HUES6 (cell line): ENCODE measurements around the gene RGS3.

Experiments
- H3K27ac ChIP-seq: 2 replicates; pipeline ENCODE4 v1.7.0; 2013; ENCODE audit warnings: low read depth, mild to moderate bottlenecking, low read length, inconsistent platforms
- H3K27me3 ChIP-seq: 2 replicates; pipeline ENCODE4 v1.6.1; 2013; ENCODE audit warnings: low read length; ENCODE audit not compliant: control insufficient read depth, insufficient read depth
- H3K36me3 ChIP-seq: 2 replicates; pipeline ENCODE4 v1.6.1; 2013; ENCODE audit warnings: low read length; ENCODE audit not compliant: control insufficient read depth, insufficient read depth
- H3K4me1 ChIP-seq: 2 replicates; pipeline ENCODE4 v1.6.1; 2013; ENCODE audit warnings: low read length; ENCODE audit not compliant: control insufficient read depth, insufficient read depth
- H3K4me3 ChIP-seq: 2 replicates; pipeline ENCODE4 v1.5.1; 2013; ENCODE audit warnings: low read depth, low read length
- H3K9ac ChIP-seq: one replicate; pipeline ENCODE4 v1.6.1; 2013; ENCODE audit warnings: mild to moderate bottlenecking, low read length
- H3K9me3 ChIP-seq: 2 replicates; pipeline ENCODE4 v1.6.1; 2013; ENCODE audit warnings: low read depth, low read length; ENCODE audit not compliant: control insufficient read depth, insufficient read depth

RGS3 gene

DNA sequence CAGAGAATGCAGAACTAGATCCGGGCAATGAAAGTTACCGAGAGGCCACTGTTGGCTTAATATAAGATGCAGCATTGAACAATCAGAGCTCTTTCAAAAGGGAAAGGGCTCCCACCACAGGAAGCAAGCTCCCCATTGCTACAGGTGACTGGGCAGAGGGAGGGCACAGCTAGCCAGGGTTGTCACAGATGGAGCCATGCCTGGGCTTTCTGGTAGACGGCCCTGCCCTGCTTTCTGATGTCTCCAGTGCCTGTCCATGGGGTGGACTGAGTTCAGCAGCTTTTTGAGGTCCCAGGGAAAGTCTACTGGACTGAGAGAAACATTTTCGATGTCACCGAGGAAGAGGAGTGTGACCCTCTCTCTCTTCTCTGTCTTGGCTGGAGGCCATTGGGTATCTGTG, 14.1 kb downstream of the RGS3 start:
- Histone ChIP-seq H3K4me3 (no peak overlapping the region), H3K9ac (no peak overlapping the region), H3K27ac (no peak overlapping the region), H3K9me3 (no peaks in the 10 kb centered on the region), H3K4me1 (peaks cover 11% of the 10 kb centered on the region; the same call in 1 of the 2 replicates), H3K27me3 (no peaks in the 10 kb centered on the region), H3K36me3 (no peaks in the 10 kb centered on the region)

DNA sequence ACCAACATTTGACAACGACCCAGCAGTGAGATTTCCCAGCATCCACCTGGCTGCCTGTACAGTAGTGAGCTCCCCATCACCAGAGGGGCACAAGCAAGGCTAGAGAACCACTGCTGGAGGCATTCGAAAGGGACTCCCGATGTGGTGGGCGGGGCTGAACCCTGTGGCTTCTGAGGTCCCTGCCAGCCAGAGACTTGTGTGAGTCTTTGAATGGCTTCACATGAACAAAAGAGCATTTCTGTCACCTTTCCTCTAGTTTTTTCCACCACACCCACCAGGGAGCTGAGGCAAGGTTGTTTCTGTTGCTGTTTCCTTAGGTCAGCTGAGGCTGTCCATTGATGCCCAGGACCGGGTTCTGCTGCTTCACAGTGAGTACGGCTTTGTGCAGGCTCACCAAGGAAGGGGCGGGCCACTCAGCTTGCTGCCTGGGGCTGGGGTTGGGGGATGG, 15.7 kb downstream of the RGS3 start:
- no peak overlapping the region for H3K9ac ChIP-seq
- H3K4me1 ChIP-seq: peaks cover 11% of the 10 kb centered on the region; the same call in 1 of the 2 replicates
- H3K36me3 ChIP-seq: no peaks in the 10 kb centered on the region
- H3K9me3 ChIP-seq: no peaks in the 10 kb centered on the region
- no peaks in the 10 kb centered on the region for H3K27me3 ChIP-seq
- no peak overlapping the region for H3K4me3 ChIP-seq
- no peak overlapping the region for H3K27ac ChIP-seq

DNA sequence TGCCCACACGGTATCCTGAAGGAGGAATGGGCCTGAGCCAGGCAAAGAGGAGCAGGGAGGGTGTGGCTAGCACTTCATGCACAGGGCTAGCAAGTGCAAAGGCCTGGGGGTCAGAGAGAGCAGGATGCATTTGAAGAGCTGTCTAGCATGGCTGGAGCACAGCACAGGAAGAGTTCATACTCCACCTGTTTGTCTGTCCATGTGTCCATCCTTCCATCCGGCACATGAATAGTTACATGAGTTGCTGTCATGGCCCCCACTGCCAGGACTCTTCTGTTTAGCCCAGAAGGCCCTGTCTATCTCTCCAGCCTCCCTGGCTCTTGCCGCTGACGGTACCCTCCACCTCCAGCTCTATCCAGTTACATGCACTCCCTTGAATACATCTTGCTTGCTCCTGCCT, 17.1 kb downstream of the RGS3 start:
- H3K27ac ChIP-seq: no peak overlapping the region
- no peaks in the 10 kb centered on the region for H3K9me3 ChIP-seq
- H3K36me3 ChIP-seq: no peaks in the 10 kb centered on the region
- H3K27me3 ChIP-seq: no peaks in the 10 kb centered on the region
- H3K9ac ChIP-seq: no peak overlapping the region
- no peak overlapping the region for H3K4me3 ChIP-seq
- peaks cover 11% of the 10 kb centered on the region; the same call in 1 of the 2 replicates for H3K4me1 ChIP-seq

DNA sequence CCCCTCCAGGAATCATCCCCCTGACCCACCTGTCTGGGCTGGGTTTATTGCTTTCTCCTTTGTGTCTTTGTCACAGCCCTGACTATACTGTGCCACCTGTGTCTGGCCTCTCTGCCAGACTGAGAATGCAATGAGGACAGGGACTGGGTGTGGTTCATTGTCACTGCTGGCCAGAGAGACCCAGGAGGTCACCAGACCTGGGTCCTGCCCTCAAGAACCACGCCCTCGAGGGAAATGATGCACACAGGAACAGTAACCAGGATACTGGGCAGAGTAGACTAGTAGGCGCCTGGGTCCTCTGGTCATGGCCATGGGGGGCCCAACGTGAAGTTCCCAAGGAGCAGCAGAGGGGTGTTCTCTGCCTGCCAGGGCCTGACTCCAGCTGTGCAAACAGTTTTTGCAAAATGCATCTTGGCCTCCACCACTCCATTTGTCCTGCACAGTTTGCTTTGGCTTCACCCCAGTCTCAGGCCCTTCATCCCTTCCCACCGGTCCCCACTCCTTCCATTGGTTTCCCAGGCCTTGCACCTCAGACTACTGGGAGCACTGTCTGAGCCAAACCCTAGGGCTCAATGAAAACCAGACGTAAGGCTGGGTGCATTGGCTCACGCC, 17.8 kb downstream of the RGS3 start:
- H3K9ac ChIP-seq: no peak overlapping the region
- H3K27ac ChIP-seq: no peak overlapping the region
- no peaks in the 10 kb centered on the region for H3K9me3 ChIP-seq
- H3K27me3 ChIP-seq: no peaks in the 10 kb centered on the region
- no peak overlapping the region for H3K4me3 ChIP-seq
- no peaks in the 10 kb centered on the region for H3K36me3 ChIP-seq
- peaks cover 11% of the 10 kb centered on the region; the same call in 1 of the 2 replicates for H3K4me1 ChIP-seq

DNA sequence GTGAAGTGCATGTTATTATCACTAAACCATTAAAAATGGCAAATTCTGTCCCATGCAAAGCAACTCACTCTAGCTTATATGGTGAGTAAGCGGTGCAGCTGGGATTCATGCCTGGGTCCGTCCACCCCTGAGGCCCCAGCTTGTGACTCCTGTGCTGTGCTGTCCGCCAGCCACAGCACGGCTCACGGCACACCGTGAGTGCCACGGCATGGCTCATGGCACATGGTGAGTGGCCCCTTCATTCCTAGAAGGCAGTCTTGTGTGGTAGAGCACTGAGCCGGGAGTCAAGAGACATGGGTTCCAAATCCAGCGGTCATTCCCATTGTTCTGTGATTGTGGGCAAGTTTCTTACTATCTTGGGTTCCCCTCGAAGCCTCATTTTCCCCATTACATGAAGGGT, 18.8 kb downstream of the RGS3 start:
- Histone ChIP-seq H3K9ac (no peak overlapping the region), H3K36me3 (no peaks in the 10 kb centered on the region), H3K4me1 (peaks cover 10% of the 10 kb centered on the region; the same call in 1 of the 2 replicates), H3K9me3 (no peaks in the 10 kb centered on the region), H3K4me3 (no peak overlapping the region), H3K27me3 (no peaks in the 10 kb centered on the region), H3K27ac (no peak overlapping the region)

DNA sequence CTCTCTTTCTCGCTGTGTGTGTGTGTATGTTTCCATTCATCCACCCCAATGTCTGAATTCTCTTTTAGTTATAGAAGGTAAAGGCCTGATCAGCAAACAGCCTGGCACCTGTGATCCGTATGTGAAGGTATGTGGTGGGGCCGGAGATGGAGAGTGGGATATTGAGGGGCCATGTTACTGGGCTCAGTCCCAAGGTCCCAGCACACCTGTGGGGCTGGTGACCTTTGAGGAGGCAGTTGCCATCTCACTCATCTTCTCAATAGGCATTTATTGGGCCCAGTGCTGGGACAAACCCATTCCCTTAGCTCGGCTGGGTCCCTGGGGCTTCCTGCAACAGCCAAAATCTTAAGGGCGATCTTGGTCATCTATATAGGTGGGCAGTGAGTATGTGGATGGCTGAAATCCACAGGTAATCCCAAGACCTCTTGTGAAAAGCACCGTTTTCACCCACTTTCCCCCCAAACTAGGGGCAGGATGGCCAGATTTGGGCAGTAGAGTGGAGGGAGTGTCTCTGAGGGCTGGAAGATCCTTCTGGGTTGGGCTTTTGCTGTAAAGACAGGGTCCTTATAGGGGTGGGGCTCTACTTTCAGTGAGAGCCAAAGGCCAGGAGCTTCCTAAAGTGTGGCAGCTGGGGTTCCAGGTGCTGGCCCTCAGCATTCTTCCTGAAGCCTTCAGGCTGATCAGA, 19.6 kb downstream of the RGS3 start:
- Histone ChIP-seq H3K27ac (no peak overlapping the region), H3K36me3 (no peaks in the 10 kb centered on the region), H3K4me1 (peaks cover 6% of the 10 kb centered on the region; the same call in 1 of the 2 replicates), H3K4me3 (no peak overlapping the region), H3K9ac (no peak overlapping the region), H3K27me3 (no peaks in the 10 kb centered on the region), H3K9me3 (no peaks in the 10 kb centered on the region)

DNA sequence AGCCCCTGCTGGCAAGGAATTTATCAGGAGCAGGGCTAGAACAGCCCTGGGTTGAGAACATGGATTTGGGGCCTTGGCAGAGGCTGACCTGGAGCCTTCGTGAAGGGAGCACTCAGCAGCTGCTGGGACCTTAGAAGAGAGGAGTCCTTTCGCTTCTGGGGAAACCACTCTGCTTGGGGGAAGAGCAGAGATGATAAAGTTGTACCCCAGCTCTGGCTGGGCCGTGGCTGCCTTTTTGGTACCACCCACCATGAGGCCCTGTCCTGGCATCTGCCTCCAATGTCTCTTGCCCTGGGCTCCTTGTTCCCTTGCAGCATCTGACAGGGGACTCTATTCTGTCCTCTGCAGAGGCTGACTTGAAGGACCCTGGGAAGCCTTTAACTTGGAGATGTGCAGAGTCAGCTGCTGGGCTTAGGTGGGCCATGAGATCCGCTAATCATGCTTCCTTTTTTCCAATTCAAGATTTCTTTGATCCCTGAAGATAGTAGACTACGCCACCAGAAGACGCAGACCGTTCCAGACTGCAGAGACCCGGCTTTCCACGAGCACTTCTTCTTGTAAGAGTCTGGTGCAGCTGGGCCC, 20.2 kb downstream of the RGS3 start:
- Histone ChIP-seq H3K9ac (no peak overlapping the region), H3K9me3 (no peaks in the 10 kb centered on the region), H3K4me3 (no peak overlapping the region), H3K27me3 (no peaks in the 10 kb centered on the region), H3K4me1 (peaks cover 6% of the 10 kb centered on the region; the same call in 1 of the 2 replicates), H3K36me3 (no peaks in the 10 kb centered on the region), H3K27ac (no peak overlapping the region)

DNA sequence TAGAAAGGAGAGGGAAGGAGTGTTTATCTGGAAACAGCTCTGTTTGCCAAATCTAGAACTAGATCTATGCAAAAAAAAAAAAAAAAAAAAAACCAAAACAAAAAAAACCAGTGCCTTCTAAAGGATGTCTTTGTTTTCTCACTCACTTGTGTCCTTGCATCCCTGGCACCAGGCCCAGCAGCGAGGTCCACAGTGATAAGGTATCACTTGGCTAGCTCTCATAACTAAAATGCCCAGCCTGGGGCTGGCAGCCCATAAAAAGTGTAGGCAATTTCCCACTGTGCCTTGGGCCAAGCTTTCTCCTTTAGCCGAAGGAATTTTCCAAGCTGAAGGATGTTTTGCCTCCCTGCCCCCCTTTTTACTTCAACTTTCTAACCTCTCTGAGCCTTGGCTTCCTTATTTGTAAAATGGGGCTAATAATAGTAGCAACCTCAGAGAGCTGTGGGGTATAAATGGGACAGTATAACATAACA, 20.8 kb downstream of the RGS3 start:
- no peaks in the 10 kb centered on the region for H3K9me3 ChIP-seq
- H3K9ac ChIP-seq: no peak overlapping the region
- H3K36me3 ChIP-seq: no peaks in the 10 kb centered on the region
- H3K27me3 ChIP-seq: no peaks in the 10 kb centered on the region
- no peak overlapping the region for H3K4me3 ChIP-seq
- peaks cover under 1% of the 10 kb centered on the region; the same call in 1 of the 2 replicates for H3K4me1 ChIP-seq
- no peak overlapping the region for H3K27ac ChIP-seq

DNA sequence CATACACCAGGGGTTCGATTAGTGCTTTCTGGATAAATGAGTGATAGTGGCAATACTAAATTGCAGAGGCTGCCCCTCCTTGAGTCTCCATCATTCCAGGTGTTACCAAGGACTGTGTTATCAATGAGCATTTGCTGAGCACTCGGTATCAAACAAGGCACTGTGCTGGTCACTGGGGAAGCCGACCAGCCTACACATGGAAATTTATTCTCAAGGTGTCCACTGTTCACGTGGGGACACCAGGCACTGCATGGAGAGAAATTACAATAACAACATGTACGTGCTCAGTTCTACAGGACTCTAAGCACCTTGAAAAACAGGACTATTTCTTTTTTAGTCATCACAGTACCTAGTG, 22.2 kb downstream of the RGS3 start:
- H3K27me3 ChIP-seq: no peaks in the 10 kb centered on the region
- H3K9ac ChIP-seq: no peak overlapping the region
- no peaks in the 10 kb centered on the region for H3K4me1 ChIP-seq
- H3K9me3 ChIP-seq: no peaks in the 10 kb centered on the region
- H3K27ac ChIP-seq: no peak overlapping the region
- H3K4me3 ChIP-seq: no peak overlapping the region
- no peaks in the 10 kb centered on the region for H3K36me3 ChIP-seq

DNA sequence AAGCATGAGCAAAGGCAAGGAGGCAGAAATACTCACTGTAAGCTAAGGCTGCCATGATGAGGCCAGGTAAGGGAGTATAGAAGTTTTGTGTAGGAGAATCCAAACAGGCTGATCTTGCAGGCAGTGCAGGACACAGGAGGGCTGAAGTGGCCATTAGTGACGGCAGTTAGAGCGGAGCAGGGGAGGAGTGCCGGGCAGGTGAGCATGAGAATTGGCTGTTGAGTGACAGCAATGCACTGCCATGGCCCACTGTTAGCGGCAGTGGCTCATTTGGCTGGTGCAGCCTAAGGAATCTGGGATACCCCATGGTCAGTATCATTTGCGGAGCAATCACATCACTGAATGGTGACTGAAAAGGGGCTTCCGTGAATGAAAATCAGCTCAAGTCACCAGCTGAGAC, 22.8 kb downstream of the RGS3 start:
- no peaks in the 10 kb centered on the region for H3K27me3 ChIP-seq
- no peaks in the 10 kb centered on the region for H3K36me3 ChIP-seq
- H3K9me3 ChIP-seq: no peaks in the 10 kb centered on the region
- H3K9ac ChIP-seq: no peak overlapping the region
- no peak overlapping the region for H3K4me3 ChIP-seq
- no peak overlapping the region for H3K27ac ChIP-seq
- no peaks in the 10 kb centered on the region for H3K4me1 ChIP-seq

DNA sequence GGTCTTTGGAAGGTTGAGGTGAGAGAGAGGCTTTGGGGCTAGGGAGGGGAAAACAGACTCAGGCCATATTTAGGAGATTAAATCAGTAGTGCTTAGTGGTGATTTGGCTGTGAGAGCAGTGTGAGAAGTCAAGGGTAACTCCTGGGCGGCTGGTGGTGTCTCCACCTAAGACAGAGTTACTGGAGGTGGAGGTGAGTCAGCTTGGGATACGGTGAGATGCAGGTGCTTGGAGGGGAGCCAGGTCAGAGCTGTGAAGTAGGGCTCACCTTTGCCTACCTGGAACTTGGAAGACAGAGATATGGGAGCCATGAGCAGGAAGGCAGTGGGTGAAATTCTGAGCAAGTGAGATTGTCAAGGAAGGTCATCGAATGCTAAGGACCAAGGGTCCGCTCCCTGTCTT, 24.5 kb downstream of the RGS3 start:
- peaks cover 10% of the 10 kb centered on the region; the same call in 1 of the 2 replicates for H3K4me1 ChIP-seq

More for the DNA sequence above, 24.5 kb downstream of the RGS3 start:
- Histone ChIP-seq H3K9me3 (no peaks in the 10 kb centered on the region), H3K36me3 (no peaks in the 10 kb centered on the region), H3K27me3 (no peaks in the 10 kb centered on the region), H3K9ac (no peak overlapping the region), H3K4me3 (no peak overlapping the region), H3K27ac (no peak overlapping the region)
